Measurements from ENCODE around the gene BICC1. TPM values are rescaled to one million over a fixed set of nuclear protein-coding genes. Genes with fewer than 3 reads are reported as not detected.

BICC1 gene
- total RNA-seq (2016; rRNA removed; fragmentation: Illumina TruSeq; extraction: Trizol): 0.15 and 0.18 TPM in 2 replicates
- not detected in 2 replicates for total RNA-seq (2016; cell fraction: cytosol; rRNA removed; fragmentation: Illumina TruSeq; extraction: Trizol; ENCODE audit: low read depth)
- total RNA-seq (2016; cell fraction: insoluble cytoplasmic fraction; rRNA removed; fragmentation: Illumina TruSeq; extraction: Trizol): 0.16 and 0.28 TPM in 2 replicates
- 0.03 and 0.06 TPM in 2 replicates for total RNA-seq (2016; cell fraction: membrane; rRNA removed; fragmentation: Illumina TruSeq; extraction: Trizol)
- total RNA-seq (2016; cell fraction: nucleus; rRNA removed; fragmentation: Illumina TruSeq; extraction: Trizol): 0.13 and 0.40 TPM in 2 replicates
- polyA plus RNA-seq (2011; rRNA removed): 1.3 and 1.5 TPM in 2 replicates
- polyA plus RNA-seq (2011; cell fraction: cytosol; rRNA removed): 0.98 and 1.2 TPM in 2 replicates
- polyA plus RNA-seq (2011; cell fraction: nucleus; rRNA removed): 1.0 and 1.8 TPM in 2 replicates
- 2.1 and 4.0 TPM in 2 replicates for polyA plus RNA-seq (2012)
- polyA plus RNA-seq (2016; cell fraction: cytosol; fragmentation: Illumina TruSeq; extraction: Trizol; ENCODE audit: low read depth): not detected in 2 replicates
- 0.14 and 0.22 TPM in 2 replicates for polyA plus RNA-seq (2016; cell fraction: insoluble cytoplasmic fraction; fragmentation: Illumina TruSeq; extraction: Trizol; ENCODE audit: low read depth)
- polyA plus RNA-seq (2016; cell fraction: membrane; fragmentation: Illumina TruSeq; extraction: Trizol; ENCODE audit: low read depth): 0.05 and 0.06 TPM in 2 replicates
- 0.11 TPM in 2 replicates for polyA plus RNA-seq (2016; cell fraction: nucleus; fragmentation: Illumina TruSeq; extraction: Trizol; ENCODE audit: insufficient read depth, low read depth)
- polyA minus RNA-seq (2011; rRNA and poly(A)+ RNA removed; ENCODE audit: low replicate concordance): 8.3 and 12.6 TPM in 2 replicates
- polyA minus RNA-seq (2011; cell fraction: cytosol; rRNA and poly(A)+ RNA removed): 4.4 and 6.9 TPM in 2 replicates
- 10.0 and 10.9 TPM in 2 replicates for polyA minus RNA-seq (2011; cell fraction: nucleus; rRNA and poly(A)+ RNA removed)
- Bru-seq, nascent RNA: percentile 72 among the genes with signal in this experiment
- percentile 53 among the genes with signal in this experiment for BruChase-seq, experiment 1, labeled RNA remaining after a 6-hour chase
- percentile 59 among the genes with signal in this experiment for BruChase-seq, experiment 2, labeled RNA remaining after a 2-hour chase
- long read RNA-seq, experiment 1, partial matches to known transcripts: 4 of 6 reads
- long read RNA-seq, experiment 1, other reads (novel, unspliced or antisense): 2 of 6 reads
- long read RNA-seq, experiment 2, partial matches to known transcripts: 6 of 6 reads
- long read RNA-seq, experiment 2, other reads (novel, unspliced or antisense): 0 of 6 reads

- H3K79me2 ChIP-seq (ENCODE audit: insufficient read depth, low read length): peaks cover 19% of the 10 kb centered on the region
- DNase-seq (ENCODE audit: low spot score) (no peak), FAIRE-seq (no peak), ATAC-seq (peak; percentile 85)
- peak within 1 kb of the TSS; percentile 94 for H3K4me2 ChIP-seq (ENCODE audit: low read depth, low read length)
- peak within 1 kb of the TSS; percentile 84 for H2AFZ ChIP-seq (ENCODE audit: low read length)
- H3K36me3 ChIP-seq (replicated peaks in 1 of 2; ENCODE audit: control insufficient read depth in 1 of 2, insufficient read depth in 2 of 2, low read length in 2 of 2): no peaks in the 10 kb centered on the region
- H3K4me1 ChIP-seq (ENCODE audit: insufficient read depth, low read length): peaks cover 43% of the 10 kb centered on the region
- no peaks in the 10 kb centered on the region for H3K9me3 ChIP-seq (ENCODE audit: low read length)
- no peaks in the 10 kb centered on the region for H4K20me1 ChIP-seq (ENCODE audit: insufficient read depth, low read length)
- intact Hi-C loops (cut with micrococcal nuclease; ENCODE audit: unreplicated experiment): loop anchor here (1.0 to 5.0 kb wide), 3 partner anchors 44 to 210 kb away; no protein-coding TSS in a partner anchor
- peak within 1 kb of the TSS; percentile 71 to 84 (median 80) for H3K4me3 ChIP-seq (replicated peaks in 1 of 3; ENCODE audit: insufficient read depth in 1 of 3, low read depth in 2 of 3, low read length in 3 of 3)
- H3K27ac ChIP-seq (ENCODE audit: extremely low read length, insufficient read depth, low read length): peak within 1 kb of the TSS; percentile 22
- ChIA-PET CTCF (ENCODE audit: low intra/inter-chr PET ratio, low total read pairs) (interaction anchor here (1.0 kb wide), 1 partner anchor 98 kb away, joined by 3 read pairs; no protein-coding TSS in a partner anchor), POLR2A (no interaction called here)
- no peaks in the 10 kb centered on the region; a peak in 1 of 5 replicates for H3K27me3 ChIP-seq (ENCODE audit: control insufficient read depth in 1 of 2, insufficient read depth in 2 of 2, low read length in 2 of 2)
- in situ Hi-C loops (cut with HindIII; ENCODE audit: extremely low pct_ligation_motif_present, low pct_unique_long_range_greater_than_20kb): loop anchor here (10.0 kb wide), 3 partner anchors 98 to 208 kb away; no protein-coding TSS in a partner anchor
- no TSS peak for BruUV-seq (replicated peaks)
- peak within 1 kb of the TSS; percentile 75 for H3K9ac ChIP-seq (ENCODE audit: insufficient read depth, low read depth, low read length)
- WGBS (ENCODE audit: low lambda C conversion rate): 3% methylated on average over 13 of the region's 82 CpGs
- peak; percentile 50 for TF ChIP-seq YY1 (IDR thresholded peaks at IDR 0.05; ENCODE audit: insufficient read depth, insufficient replicate concordance, low read depth, low read length)
- 0 out of 2 replicates have a peak, but pooled peaks have one; percentile 27 for TF ChIP-seq CCDC6 (CRISPR knock-in tag; IDR thresholded peaks at IDR 0.05)
- TF ChIP-seq POLR2A (IDR thresholded peaks at IDR 0.05; ENCODE audit: insufficient read depth in 1 of 2, low read depth in 2 of 2, low read length in 2 of 2): peak in 1 of 2 experiments; percentile 34; a peak in 2 of 4 replicates
- TF ChIP-seq ZNF646 (CRISPR knock-in tag; IDR thresholded peaks at IDR 0.05): 0 out of 2 replicates have a peak, but pooled peaks have one; percentile 50
- no peak for TF ChIP-seq TRAFD1 (CRISPR knock-in tag; IDR thresholded peaks at IDR 0.05; ENCODE audit: borderline replicate concordance)
Measured at GRCh38 chr10:58512491-58513187, at the start of gene BICC1. TSS of gene BICC1 (plus strand) at chr10:58512872. CDS start at chr10:58513144, 272 bp downstream.
